Esophagus squamous epithelium (tissue), 5 donors: ENCODE measurements around the gene DTWD1. TPM values are rescaled to one million over a fixed set of nuclear protein-coding genes. Genes with fewer than 3 reads are reported as not detected.
A peak's percentile ranks its signal among the peaks of the same experiment; 100 is the strongest.
"Not testable (repeated sequence)": the region's sequence is repeated elsewhere in the genome, so short reads cannot be mapped to it uniquely, and the experiment has no call there.

Experiments
- DNase-seq: peaks from one replicate; lab custom pipeline; 2025; lab: John Stamatoyannopoulos, UW
- H3K27ac ChIP-seq, 4 donors: fragments of 200-600 bp; sonication (generic); one replicate each; pipeline ENCODE4 v1.5.1; 2016 to 2019; ENCODE audit warnings: mild to moderate bottlenecking in 1 of 4
- H3K27me3 ChIP-seq, 4 donors: fragments of 200-600 bp; sonication (generic); 1 replicate in 3 of 4; 2 replicates in 1 of 4; pipeline versions ENCODE4 v1.5.1 to v1.6.0; 2017 to 2021; ENCODE audit warnings: antibody characterized with exemption in 1 of 4
- H3K36me3 ChIP-seq, 3 donors: fragments of 200-600 bp; sonication (generic); one replicate each; pipeline ENCODE4 v1.5.1; 2016 to 2019
- H3K4me1 ChIP-seq, 3 donors: fragments of 200-600 bp; sonication (generic); one replicate each; pipeline ENCODE4 v1.5.1; 2017 to 2019
- H3K4me3 ChIP-seq, 4 donors: fragments of 200-600 bp; sonication (generic); 1 replicate in 3 of 4; 2 replicates in 1 of 4; pipeline ENCODE4 v1.5.1; 2016 to 2019; ENCODE audit warnings: mild to moderate bottlenecking in 2 of 4, moderate library complexity in 1 of 4
- H3K9me3 ChIP-seq, 3 donors: fragments of 200-600 bp; sonication (generic); one replicate each; pipeline ENCODE4 v1.5.1; 2016 to 2019
- POLR2A ChIP-seq, 4 donors: fragments of 450-650 bp; IDR thresholded peaks; one replicate each; pipeline ENCODE4 v1.6.1; 2017; ENCODE audit warnings: antibody characterized with exemption in 4 of 4, mild to moderate bottlenecking in 4 of 4, moderate library complexity in 3 of 4
- WGBS, 2 donors: methylation state at CpG; one replicate each; pipeline ENCODE4 v1.1.5; 2018; 5-methylcytosine and 5-hydroxymethylcytosine counted together
- intact Hi-C: fragments of 100-400 bp; cut with DNase I; formaldehyde crosslinking; loops from one replicate; pipeline ENCODE4 v1.15.0; 2022
- total RNA-seq, 4 donors: library from RNA; depleted of rRNA; stranded (reverse); fragments of >200 nt; gene quantifications; one replicate each; pipeline ENCODE4 v1.1.0, GENCODE V29; 2016
- TF ChIP-seq, protein P1 (sequence below), 6 experiments: fragments of 450-650 bp in 4 of 6; fragments of 200-600 bp in 2 of 6; sonication (generic) in 2 of 6; IDR thresholded peaks; one replicate each; pipeline ENCODE4 v1.5.1; 2016 to 2019; ENCODE audit warnings: antibody characterized with exemption in 6 of 6, mild to moderate bottlenecking in 4 of 6, moderate library complexity in 4 of 6
- donor health status: DM: yes; HTN: yes; CAD: no.

The DTWD1 gene
- total RNA-seq = 10 to 100 TPM in 3 of 4 donors, 1 to 10 TPM in 1; 6.0 to 12.4 (median 11.6) TPM

GRCh38 chr15:49620658-49621368 is at the start of gene DTWD1, which contains the start of gene FAM227B:
DTWD1 (plus strand) TSS chr15:49621048; CDS start chr15:49625168, 4,120 bp downstream.
FAM227B (minus strand) TSS chr15:49620818; CDS start chr15:49615171, 5,647 bp downstream.
- 0% methylated on average over 15 to 31 of the region's 59 CpGs for WGBS, 2 donors
- peak within 1 kb of the TSS; percentile 88 to 96 (median 94) for H3K27ac ChIP-seq
- intact Hi-C loops = no loop called here

DNA sequence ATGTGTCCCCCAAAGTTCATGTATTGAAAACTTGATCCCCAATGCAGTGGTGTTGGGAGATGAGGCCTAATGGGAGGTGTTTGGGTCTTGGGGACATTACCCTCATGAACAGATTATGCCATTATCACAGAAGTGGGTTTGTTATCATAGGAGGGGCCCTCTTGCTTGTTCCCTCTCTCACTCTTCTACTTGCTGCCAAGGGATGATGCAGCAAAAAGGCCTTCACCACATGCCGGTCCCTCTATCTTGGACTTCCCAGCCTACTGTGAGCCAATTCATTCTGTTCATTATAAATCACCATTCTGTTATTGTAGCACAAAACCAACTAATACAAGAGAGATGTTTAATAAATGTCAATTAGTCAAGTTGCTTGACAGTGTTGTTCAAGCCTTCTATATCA is 47.4 kb upstream of the DTWD1 start:
- no peaks in the 10 kb centered on the region for H3K36me3 ChIP-seq
- H3K4me1 ChIP-seq = no peaks in the 10 kb centered on the region
- H3K4me3 ChIP-seq = no peak overlapping the region
- no peak for DNase-seq
- H3K27ac ChIP-seq = no peak overlapping the region
- H3K9me3 ChIP-seq = peaks cover 0 to 3% (median 0%) of the 10 kb centered on the region in 3 donors
- intact Hi-C loops = no loop called here
- TF ChIP-seq, protein P1, sequence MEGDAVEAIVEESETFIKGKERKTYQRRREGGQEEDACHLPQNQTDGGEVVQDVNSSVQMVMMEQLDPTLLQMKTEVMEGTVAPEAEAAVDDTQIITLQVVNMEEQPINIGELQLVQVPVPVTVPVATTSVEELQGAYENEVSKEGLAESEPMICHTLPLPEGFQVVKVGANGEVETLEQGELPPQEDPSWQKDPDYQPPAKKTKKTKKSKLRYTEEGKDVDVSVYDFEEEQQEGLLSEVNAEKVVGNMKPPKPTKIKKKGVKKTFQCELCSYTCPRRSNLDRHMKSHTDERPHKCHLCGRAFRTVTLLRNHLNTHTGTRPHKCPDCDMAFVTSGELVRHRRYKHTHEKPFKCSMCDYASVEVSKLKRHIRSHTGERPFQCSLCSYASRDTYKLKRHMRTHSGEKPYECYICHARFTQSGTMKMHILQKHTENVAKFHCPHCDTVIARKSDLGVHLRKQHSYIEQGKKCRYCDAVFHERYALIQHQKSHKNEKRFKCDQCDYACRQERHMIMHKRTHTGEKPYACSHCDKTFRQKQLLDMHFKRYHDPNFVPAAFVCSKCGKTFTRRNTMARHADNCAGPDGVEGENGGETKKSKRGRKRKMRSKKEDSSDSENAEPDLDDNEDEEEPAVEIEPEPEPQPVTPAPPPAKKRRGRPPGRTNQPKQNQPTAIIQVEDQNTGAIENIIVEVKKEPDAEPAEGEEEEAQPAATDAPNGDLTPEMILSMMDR (IDR thresholded peaks at IDR 0.05) = no peak
- TF ChIP-seq POLR2A (IDR thresholded peaks at IDR 0.05) = no peak
- WGBS, 2 donors = 92 to 100% methylated on average over 1 of the region's 1 CpG
- no peaks in the 10 kb centered on the region for H3K27me3 ChIP-seq

More at GRCh38 chr15:49620658-49621368, at the start of gene DTWD1, which contains the start of gene FAM227B:
- Histone ChIP-seq H3K27me3 (no peaks in the 10 kb centered on the region), H3K4me1 (peaks cover 4 to 29% (median 9%) of the 10 kb centered on the region in 3 donors), H3K4me3 (peak within 1 kb of the TSS; percentile 77 to 90 (median 86)), H3K9me3 (peaks cover 0 to 11% (median 5%) of the 10 kb centered on the region in 3 donors), H3K36me3 (peaks cover 0 to 13% (median 5%) of the 10 kb centered on the region in 3 donors)
- DNase-seq = peak; percentile 82
- peak in 3 of 4 donors; percentile 71 to 95 (median 82) for TF ChIP-seq POLR2A (IDR thresholded peaks at IDR 0.05)
- TF ChIP-seq, protein P1 (IDR thresholded peaks at IDR 0.05) = peak in 2 of 6 experiments; percentile 8 to 44

- TF ChIP-seq, protein P1 (IDR thresholded peaks at IDR 0.05) = no peak
- no peaks in the 10 kb centered on the region for H3K36me3 ChIP-seq
- no peaks in the 10 kb centered on the region for H3K9me3 ChIP-seq
- H3K27me3 ChIP-seq = no peaks in the 10 kb centered on the region
- intact Hi-C loops = no loop called here
- no peaks in the 10 kb centered on the region for H3K4me1 ChIP-seq
- no peak overlapping the region for H3K27ac ChIP-seq
- H3K4me3 ChIP-seq = no peak overlapping the region
- DNase-seq = no peak
Measured at GRCh38 chr15:49589030-49589429, 31.8 kb upstream of the DTWD1 start.

DNA sequence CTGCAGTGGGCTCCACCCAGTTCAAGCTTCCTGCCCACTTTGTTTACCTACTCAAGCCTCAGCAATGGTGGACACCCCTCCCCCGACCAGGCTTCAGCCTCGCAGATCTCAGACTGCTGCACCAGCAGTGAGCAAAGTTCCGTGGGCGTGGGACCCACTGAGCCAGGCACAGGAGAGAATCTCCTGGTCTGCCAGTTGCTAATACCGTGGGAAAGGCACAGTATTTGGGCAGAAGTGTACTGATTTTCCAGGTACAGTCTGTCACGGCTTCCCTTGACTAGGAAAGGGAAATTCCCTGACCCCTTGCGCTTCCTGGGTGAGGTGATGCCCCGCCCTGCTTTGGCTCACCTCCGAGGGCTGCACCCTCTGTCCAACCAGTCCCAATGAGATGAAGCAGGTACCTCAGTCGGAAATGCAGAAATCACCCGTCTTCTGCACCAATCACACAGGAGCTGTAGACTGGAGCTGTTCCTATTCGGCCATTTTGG is 28.0 kb upstream of the DTWD1 start:
- intact Hi-C loops, H3K27ac ChIP-seq, H3K9me3 ChIP-seq, H3K4me1 ChIP-seq, H3K36me3 ChIP-seq, DNase-seq, H3K4me3 ChIP-seq, H3K27me3 ChIP-seq: not testable (repeated sequence)
- WGBS, 2 donors = 81 to 91% methylated on average over 6 to 7 of the region's 12 CpGs

DNA sequence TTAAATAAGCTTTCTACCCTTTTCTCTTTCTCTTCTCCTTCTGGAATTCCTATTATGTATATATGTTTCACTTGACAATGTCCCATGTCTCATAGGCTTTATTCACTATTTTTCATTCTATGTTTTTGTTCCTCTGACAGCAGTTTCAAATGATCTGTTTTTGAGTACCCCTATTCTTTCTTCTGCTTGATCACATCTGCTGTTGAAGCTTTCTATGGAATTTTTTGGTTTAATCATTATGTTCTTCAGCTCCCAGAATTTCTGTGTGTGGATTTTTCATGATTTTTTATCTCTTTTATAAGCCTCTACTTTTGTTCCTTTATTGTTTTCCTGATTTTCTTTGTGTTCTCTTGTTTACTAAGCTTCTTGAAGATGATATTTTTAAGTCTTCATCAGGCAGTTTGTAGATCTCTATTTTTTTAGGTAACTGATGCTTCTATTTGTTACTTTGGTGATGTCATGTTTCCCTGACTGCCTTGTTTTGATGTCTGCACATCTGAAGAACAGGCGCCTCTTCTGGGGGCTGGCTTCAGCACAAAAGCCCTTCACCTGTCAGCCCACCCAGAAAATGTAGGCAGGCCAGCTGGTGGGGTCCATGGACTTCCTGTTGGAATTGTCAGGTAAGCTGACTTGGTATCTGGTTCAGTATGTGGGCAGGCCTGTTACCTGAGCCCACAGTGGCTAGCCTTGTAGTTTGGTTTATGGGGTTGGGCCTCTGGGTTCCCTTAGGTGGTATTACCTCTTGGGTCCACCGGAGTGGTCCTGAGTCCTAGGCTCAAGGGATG is 16.0 kb upstream of the DTWD1 start:
- 80% methylated on average over 1 of the region's 2 CpGs; no CpG with 5 or more reads in 1 of the 2 donors for WGBS, 2 donors

More for the DNA sequence above, 16.0 kb upstream of the DTWD1 start:
- Histone ChIP-seq H3K9me3 (peaks cover 0 to 16% (median 10%) of the 10 kb centered on the region in 3 donors), H3K27ac (no peak overlapping the region), H3K36me3 (no peaks in the 10 kb centered on the region), H3K4me3 (no peak overlapping the region), H3K27me3 (no peaks in the 10 kb centered on the region), H3K4me1 (no peaks in the 10 kb centered on the region)
- no peak for TF ChIP-seq POLR2A (IDR thresholded peaks at IDR 0.05)
- TF ChIP-seq, protein P1 (IDR thresholded peaks at IDR 0.05) = no peak
- DNase-seq = no peak
- intact Hi-C loops = no loop called here
